Stomach smooth muscle (tissue), 2 donors: Measurements from ENCODE around the gene HS3ST6.
A peak's percentile ranks its signal among the peaks of the same experiment; 100 is the strongest.
"Not testable (repeated sequence)": the region's sequence is repeated elsewhere in the genome, so short reads cannot be mapped to it uniquely, and the experiment has no call there.

Experiments
- H3K27ac ChIP-seq: one replicate; pipeline ENCODE4 v1.7.0; 2013; ENCODE audit warnings: mild to moderate bottlenecking, low read length, inconsistent platforms
- H3K27me3 ChIP-seq, 2 donors: one replicate each; pipeline ENCODE4 v1.7.0; 2013; ENCODE audit warnings: low read length in 2 of 2; ENCODE audit not compliant: insufficient read depth in 2 of 2, control insufficient read depth in 1 of 2
- H3K36me3 ChIP-seq, 2 donors: one replicate each; pipeline ENCODE4 v1.7.0; 2013; ENCODE audit warnings: low read length in 2 of 2; ENCODE audit not compliant: control insufficient read depth in 2 of 2, insufficient read depth in 2 of 2
- H3K4me1 ChIP-seq: one replicate; pipeline ENCODE4 v1.7.0; 2013; ENCODE audit warnings: low read length; ENCODE audit not compliant: control insufficient read depth, insufficient read depth
- H3K4me3 ChIP-seq, 2 donors: one replicate each; pipeline ENCODE4 v1.7.0; 2013; ENCODE audit warnings: low read length in 2 of 2
- H3K9ac ChIP-seq, 2 donors: one replicate each; pipeline ENCODE4 v1.7.0; 2013; ENCODE audit warnings: low read length in 2 of 2, mild to moderate bottlenecking in 1 of 2
- H3K9me3 ChIP-seq, 2 donors: one replicate each; pipeline ENCODE4 v1.7.0; 2013; ENCODE audit warnings: low read length in 2 of 2; ENCODE audit not compliant: control insufficient read depth in 2 of 2
- donor health status: healthy.
- donor health status: Pancreatic carcinoma.

HS3ST6 gene

GRCh38 chr16:1918351-1919326, at the start of gene HS3ST6:
HS3ST6 (minus strand) TSS chr16:1918415; CDS start chr16:1918323, 92 bp downstream.
- peaks cover 54 to 74% of the 10 kb centered on the region in 2 donors for H3K27me3 ChIP-seq
- peaks cover 0 to 2% of the 10 kb centered on the region in 2 donors for H3K9me3 ChIP-seq
- H3K36me3 ChIP-seq, result no peaks in the 10 kb centered on the region
- peaks cover 6% of the 10 kb centered on the region for H3K4me1 ChIP-seq
- H3K4me3 ChIP-seq, result no peak within 1 kb of the TSS
- H3K27ac ChIP-seq, result no peak within 1 kb of the TSS
- no peak within 1 kb of the TSS for H3K9ac ChIP-seq

GRCh38 chr16:1966460-1966859, 48.2 kb upstream of the HS3ST6 start, which contains the start of gene RNF151:
RNF151 (plus strand) TSS chr16:1966856; CDS start chr16:1966882, 26 bp downstream.
- Histone ChIP-seq H3K9ac (peak within 1 kb of the TSS; percentile 96 to 100), H3K4me3 (peak within 1 kb of the TSS; percentile 80 to 90), H3K36me3 (peaks cover 10 to 15% of the 10 kb centered on the region in 2 donors), H3K27ac (peak within 1 kb of the TSS; percentile 98), H3K9me3 (no peaks in the 10 kb centered on the region), H3K4me1 (peaks cover 28% of the 10 kb centered on the region), H3K27me3 (no peaks in the 10 kb centered on the region)

GRCh38 chr16:1965396-1966001, 47.3 kb upstream of the HS3ST6 start:
- Histone ChIP-seq H3K4me3 (peak overlapping the region; percentile 80 to 90), H3K36me3 (peaks cover 14 to 18% of the 10 kb centered on the region in 2 donors), H3K27ac (peak overlapping the region; percentile 98), H3K4me1 (peaks cover 28% of the 10 kb centered on the region), H3K27me3 (no peaks in the 10 kb centered on the region), H3K9me3 (no peaks in the 10 kb centered on the region), H3K9ac (peak overlapping the region; percentile 96 to 100)

GRCh38 chr16:1964506-1965395, 46.5 kb upstream of the HS3ST6 start, which contains the start of gene RPS2:
RPS2 (minus strand) TSS chr16:1964826; CDS start chr16:1964625, 201 bp downstream.
- Histone ChIP-seq H3K4me1 (peaks cover 31% of the 10 kb centered on the region), H3K4me3 (peak within 1 kb of the TSS; percentile 83 to 90), H3K27me3 (no peaks in the 10 kb centered on the region), H3K27ac (peak within 1 kb of the TSS; percentile 98), H3K9ac (peak within 1 kb of the TSS; percentile 96 to 100), H3K9me3 (no peaks in the 10 kb centered on the region), H3K36me3 (peaks cover 14 to 18% of the 10 kb centered on the region in 2 donors)

- peak overlapping the region; percentile 72 to 80 for H3K9ac ChIP-seq
- peaks cover 14 to 18% of the 10 kb centered on the region in 2 donors for H3K36me3 ChIP-seq
- H3K27ac ChIP-seq, result peak overlapping the region; percentile 98
- H3K27me3 ChIP-seq, result no peaks in the 10 kb centered on the region
- H3K4me3 ChIP-seq, result peak overlapping the region; percentile 83 to 90
- H3K4me1 ChIP-seq, result peaks cover 32% of the 10 kb centered on the region
- H3K9me3 ChIP-seq, result no peaks in the 10 kb centered on the region
Observed at GRCh38 chr16:1963806-1964505, 45.7 kb upstream of the HS3ST6 start.

GRCh38 chr16:1962161-1963153, 44.2 kb upstream of the HS3ST6 start:
- H3K4me1 ChIP-seq, result peaks cover 36% of the 10 kb centered on the region
- not testable (repeated sequence) for H3K9me3 ChIP-seq, H3K4me3 ChIP-seq, H3K9ac ChIP-seq, H3K27me3 ChIP-seq, H3K27ac ChIP-seq
- H3K36me3 ChIP-seq, result peaks cover 14 to 18% of the 10 kb centered on the region in 2 donors

- Histone ChIP-seq H3K27ac (no peak overlapping the region), H3K4me1 (peaks cover 36% of the 10 kb centered on the region), H3K9ac (no peak overlapping the region), H3K9me3 (no peaks in the 10 kb centered on the region), H3K36me3 (peaks cover 14 to 18% of the 10 kb centered on the region in 2 donors), H3K4me3 (no peak overlapping the region), H3K27me3 (no peaks in the 10 kb centered on the region)
Observed at GRCh38 chr16:1961651-1962067, 43.4 kb upstream of the HS3ST6 start.

- Histone ChIP-seq H3K9me3 (no peaks in the 10 kb centered on the region), H3K36me3 (peaks cover 14 to 18% of the 10 kb centered on the region in 2 donors), H3K27me3 (no peaks in the 10 kb centered on the region), H3K9ac (peak overlapping the region; percentile 55 to 90), H3K4me3 (peak overlapping the region; percentile 79 to 86), H3K4me1 (peaks cover 35% of the 10 kb centered on the region), H3K27ac (peak overlapping the region; percentile 87)
Observed at GRCh38 chr16:1960665-1961630, 42.7 kb upstream of the HS3ST6 start.
